ENCODE data around the gene ADAMTS12. TPM values are rescaled to one million over a fixed set of nuclear protein-coding genes. Genes with fewer than 3 reads are reported as not detected.

Gene ADAMTS12
- total RNA-seq, 2 experiments from 2014 or later = not detected

DNA sequence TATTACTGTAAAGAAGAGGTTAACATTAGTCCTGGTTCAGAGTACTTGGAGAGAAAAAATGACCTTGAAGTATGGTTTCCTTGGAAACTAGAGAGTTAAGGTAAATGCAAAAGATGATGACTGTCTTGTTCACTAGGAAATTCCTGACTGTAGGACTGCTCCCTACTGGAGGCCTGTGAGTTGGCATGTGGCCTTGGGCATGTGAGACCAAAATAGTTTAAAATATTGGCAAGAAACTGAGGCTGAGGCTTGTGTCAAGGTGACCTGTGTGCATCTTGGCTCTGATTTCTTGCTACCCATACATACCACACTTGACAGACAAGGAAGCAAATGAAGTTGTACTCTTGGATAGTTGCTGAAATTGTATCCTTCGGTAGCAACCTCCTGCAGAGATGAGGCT lies 354.6 kb downstream of the ADAMTS12 start:
- Mint-ChIP-seq H3K9me3 (no peaks in the 10 kb centered on the region), H3K27ac (no peak overlapping the region), H3K4me1 (ENCODE audit: low read depth) (no peaks in the 10 kb centered on the region), H3K36me3 (ENCODE audit: low read depth) (no peaks in the 10 kb centered on the region), H3K27me3 (peaks cover 4% of the 10 kb centered on the region), H3K4me3 (no peak overlapping the region)
- intact Hi-C loops (cut with micrococcal nuclease) = no loop called here
- POLR2A ChIA-PET = no interaction called here
- TF ChIP-seq CTCF (IDR thresholded peaks at IDR 0.05) = no peak
- DNase-seq (no peak), ATAC-seq (no peak)
- CTCF ChIA-PET = no interaction called here

DNA sequence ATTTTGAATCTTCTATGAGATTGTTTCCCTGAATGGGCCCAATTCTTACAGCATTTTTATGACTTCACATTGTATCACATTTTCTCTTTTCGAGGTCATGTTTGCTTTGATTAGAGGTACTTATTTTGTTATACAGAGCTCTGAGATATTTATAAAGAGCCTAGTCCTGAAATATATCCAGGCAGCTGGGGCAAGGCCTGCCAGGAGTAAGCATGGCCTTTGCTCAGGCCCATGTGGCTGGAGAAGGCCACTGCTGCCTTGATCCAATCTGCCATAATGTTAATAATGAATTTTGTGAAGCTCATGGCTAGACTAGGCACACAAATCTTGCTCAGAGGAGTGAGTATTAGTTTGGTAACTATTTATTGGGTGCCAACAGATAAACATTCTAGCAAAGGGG lies 355.0 kb downstream of the ADAMTS12 start:
- H3K4me1 Mint-ChIP-seq (ENCODE audit: low read depth) = no peaks in the 10 kb centered on the region
- TF ChIP-seq CTCF (IDR thresholded peaks at IDR 0.05) = no peak
- DNase-seq (no peak), ATAC-seq (no peak)
- CTCF ChIA-PET = no interaction called here
- H3K9me3 Mint-ChIP-seq = no peaks in the 10 kb centered on the region
- H3K27me3 Mint-ChIP-seq = peaks cover 4% of the 10 kb centered on the region
- no peak overlapping the region for H3K4me3 Mint-ChIP-seq
- POLR2A ChIA-PET = no interaction called here
- intact Hi-C loops (cut with micrococcal nuclease) = no loop called here
- H3K36me3 Mint-ChIP-seq (ENCODE audit: low read depth) = no peaks in the 10 kb centered on the region
- no peak overlapping the region for H3K27ac Mint-ChIP-seq

GRCh38 chr5:33531824-33532223 lies 360.0 kb downstream of the ADAMTS12 start:
- Mint-ChIP-seq H3K9me3 (no peaks in the 10 kb centered on the region), H3K27ac (no peak overlapping the region), H3K36me3 (ENCODE audit: low read depth) (no peaks in the 10 kb centered on the region), H3K4me1 (ENCODE audit: low read depth) (no peaks in the 10 kb centered on the region), H3K27me3 (no peaks in the 10 kb centered on the region), H3K4me3 (no peak overlapping the region)
- no peak for TF ChIP-seq CTCF (IDR thresholded peaks at IDR 0.05)
- ATAC-seq (no peak), DNase-seq (no peak)
- intact Hi-C loops (cut with micrococcal nuclease) = no loop called here
- ChIA-PET POLR2A (no interaction called here), CTCF (interaction anchor here (0.6 kb wide), 1 partner anchor 106 kb away, joined by 3 read pairs; no protein-coding TSS in a partner anchor)

DNA sequence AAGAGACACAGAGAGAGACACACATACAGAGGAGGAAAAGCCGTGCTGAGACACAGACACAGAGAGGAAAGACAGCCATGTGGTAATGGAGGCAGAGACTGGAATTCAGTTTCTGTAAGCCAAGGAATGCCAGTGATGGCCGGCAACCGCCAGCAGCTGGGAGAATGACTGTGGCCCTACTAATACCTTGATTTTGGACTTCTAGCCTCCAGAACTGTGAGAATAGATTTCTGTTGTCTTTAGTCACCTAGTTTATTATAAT lies 360.8 kb downstream of the ADAMTS12 start:
- H3K4me3 Mint-ChIP-seq = no peak overlapping the region
- POLR2A ChIA-PET = no interaction called here
- TF ChIP-seq CTCF (IDR thresholded peaks at IDR 0.05) = no peak
- DNase-seq (no peak), ATAC-seq (no peak)
- no peak overlapping the region for H3K27ac Mint-ChIP-seq
- intact Hi-C loops (cut with micrococcal nuclease) = no loop called here
- H3K9me3 Mint-ChIP-seq = no peaks in the 10 kb centered on the region
- CTCF ChIA-PET = no interaction called here
- no peaks in the 10 kb centered on the region for H3K27me3 Mint-ChIP-seq
- no peaks in the 10 kb centered on the region for H3K4me1 Mint-ChIP-seq (ENCODE audit: low read depth)
- no peaks in the 10 kb centered on the region for H3K36me3 Mint-ChIP-seq (ENCODE audit: low read depth)

GRCh38 chr5:33530183-33531036 lies 361.4 kb downstream of the ADAMTS12 start:
- Mint-ChIP-seq H3K36me3 (ENCODE audit: low read depth) (no peaks in the 10 kb centered on the region), H3K27ac (no peak overlapping the region), H3K4me3 (no peak overlapping the region), H3K4me1 (ENCODE audit: low read depth) (no peaks in the 10 kb centered on the region), H3K9me3 (no peaks in the 10 kb centered on the region), H3K27me3 (no peaks in the 10 kb centered on the region)
- intact Hi-C loops (cut with micrococcal nuclease) = no loop called here
- POLR2A ChIA-PET = no interaction called here
- DNase-seq = no peak
- no peak for TF ChIP-seq CTCF (IDR thresholded peaks at IDR 0.05)
- CTCF ChIA-PET = interaction anchor here (1.5 kb wide), 1 partner anchor 24 kb away, joined by 4 read pairs; no protein-coding TSS in a partner anchor
- no peak for ATAC-seq

Data from activated CD8-positive, alpha-beta T cell treated with anti-CD3 and anti-CD28 coated beads for 36 hours (primary cell).